IMR-90 (cell line): ENCODE measurements around the gene PGS1.
A peak's percentile ranks its signal among the peaks of the same experiment; 100 is the strongest.

Experiments used
- CEBPB ChIP-seq: IDR thresholded peaks from 2 replicates; pipeline ENCODE4 v1.6.1; 2012; ENCODE audit warnings: low read depth, low read length, improper control_type of control experiment
- CHD1 ChIP-seq: IDR thresholded peaks from 2 replicates; pipeline ENCODE4 v1.6.1; 2012; ENCODE audit warnings: low read depth, low read length, improper control_type of control experiment
- CTCF ChIP-seq: conservative IDR thresholded peaks from 2 replicates; pipeline ENCODE4 v1.5.1; 2012; ENCODE audit warnings: mild to moderate bottlenecking, low read depth, low read length, improper control_type of control experiment
- POLR2A ChIP-seq: IDR thresholded peaks from 2 replicates; pipeline ENCODE4 v1.6.1; 2012; ENCODE audit warnings: mild to moderate bottlenecking, low read depth, low read length
- RAD21 ChIP-seq: IDR thresholded peaks from 2 replicates; pipeline ENCODE4 v1.6.1; 2012; ENCODE audit warnings: low read length, improper control_type of control experiment
- RCOR1 ChIP-seq: IDR thresholded peaks from 2 replicates; pipeline ENCODE4 v1.6.1; 2012; ENCODE audit warnings: mild to moderate bottlenecking, low read length, improper control_type of control experiment; ENCODE audit not compliant: insufficient replicate concordance
- RFX5 ChIP-seq: IDR thresholded peaks from 2 replicates; pipeline ENCODE4 v1.8.0; 2012; ENCODE audit warnings: low read depth, mild to moderate bottlenecking, low read length, moderate library complexity
- USF2 ChIP-seq: fragments of 150-350 bp; IDR thresholded peaks from 2 replicates; pipeline ENCODE4 v1.6.1; 2017; ENCODE audit warnings: mild to moderate bottlenecking, antibody characterized with exemption, low read length, low read depth

GRCh38 chr17:78390241-78391050 lies 12.0 kb downstream of the PGS1 start:
- peak; percentile 24; the same call in 1 of the 2 replicates for TF ChIP-seq CTCF
- peak; percentile 42; the same call in 1 of the 2 replicates for TF ChIP-seq POLR2A
- TF ChIP-seq RAD21 = peak; percentile 42; the same call in 1 of the 2 replicates
- no peak for TF ChIP-seq CHD1
- peak; percentile 89 for TF ChIP-seq CEBPB
- no peak for TF ChIP-seq RFX5
- peak; percentile 94 for TF ChIP-seq RCOR1
- no peak for TF ChIP-seq USF2
